Measurements from ENCODE around the gene ARHGEF18.

Gene ARHGEF18

DNA sequence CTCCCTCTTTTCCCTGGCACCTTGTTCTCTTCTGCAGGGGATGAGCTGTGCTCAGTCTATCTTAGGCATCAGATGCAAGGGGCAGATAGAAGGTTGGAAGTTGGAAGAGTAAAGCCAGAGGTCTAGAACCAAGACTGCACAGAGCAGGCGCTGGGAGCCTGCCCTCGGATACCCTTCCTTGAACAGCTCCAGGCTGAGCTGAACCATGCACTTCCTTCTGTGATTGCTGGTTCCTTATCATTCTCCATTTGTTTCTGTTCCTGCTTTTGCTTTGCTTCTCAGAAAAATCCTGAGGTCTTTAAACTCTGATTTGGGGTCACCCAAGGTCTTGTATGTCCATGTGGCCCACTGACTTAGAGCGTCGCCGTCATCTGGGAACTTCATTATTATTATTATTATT is 36.3 kb downstream of the ARHGEF18 start:
- DNase-seq (ENCODE audit: low spot score): no peak

DNA sequence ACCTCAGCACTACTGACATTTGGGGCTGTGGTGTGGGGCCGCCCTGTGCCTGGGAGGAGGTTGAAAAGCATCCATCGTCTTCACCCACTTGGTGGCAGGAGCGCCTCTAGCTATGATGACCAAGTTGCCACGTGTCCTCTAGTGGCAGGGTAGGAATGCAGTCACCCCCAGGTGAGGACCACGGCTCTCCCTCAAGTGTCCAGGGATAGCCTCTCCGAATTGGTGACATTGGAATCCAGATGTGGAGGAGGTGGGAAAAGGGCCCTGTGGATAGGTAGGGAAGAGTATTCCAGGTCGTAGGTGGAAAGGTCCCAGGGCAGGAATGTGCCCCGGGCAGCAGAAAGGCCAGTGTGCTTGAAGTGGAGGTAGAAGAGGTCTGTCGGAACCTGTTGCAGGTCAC is 37.6 kb downstream of the ARHGEF18 start:
- peak; percentile 18 for DNase-seq (ENCODE audit: low spot score)

DNA sequence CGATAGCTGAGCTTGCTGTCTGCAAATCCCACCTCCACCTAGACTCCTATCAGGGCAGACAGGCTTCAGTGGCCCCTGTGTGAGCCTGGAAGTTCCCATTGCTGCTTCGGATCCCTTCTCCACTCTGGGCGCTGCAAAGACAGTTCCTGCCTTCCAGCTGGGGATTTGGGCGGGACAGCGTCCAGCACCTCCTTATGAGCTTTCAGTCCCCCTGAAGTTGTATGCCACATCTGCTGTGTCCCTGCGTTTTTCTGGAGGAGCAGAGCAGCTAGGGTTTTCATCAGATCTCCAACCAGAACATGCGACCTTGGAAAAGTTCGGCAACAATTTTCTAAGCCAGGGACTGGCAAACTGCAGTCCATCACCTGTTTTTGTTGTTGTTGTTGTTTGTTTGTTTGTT is 38.0 kb downstream of the ARHGEF18 start:
- no peak for DNase-seq (ENCODE audit: low spot score)

DNA sequence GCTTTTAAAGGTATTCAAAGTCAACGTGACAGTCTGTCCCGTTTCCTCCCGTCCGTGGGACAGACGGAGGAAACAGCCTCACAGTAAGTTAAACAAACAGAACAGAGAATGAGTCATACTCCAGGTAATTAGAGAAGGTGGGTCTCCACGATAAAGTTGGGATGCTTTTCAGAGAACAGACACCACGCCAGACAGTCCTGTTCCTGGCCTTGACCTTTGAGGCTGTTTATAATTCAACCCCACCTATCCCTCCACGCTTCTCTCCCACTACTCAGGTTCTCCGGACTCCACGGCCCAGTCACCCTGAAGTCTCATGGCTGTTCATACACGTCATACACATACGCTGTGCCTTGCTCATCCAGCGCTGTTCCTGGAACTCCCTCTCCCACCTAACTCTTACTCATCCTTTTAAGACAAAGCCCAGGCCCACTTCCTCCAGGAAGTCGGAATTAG is 42.5 kb downstream of the ARHGEF18 start:
- no peak for DNase-seq (ENCODE audit: low spot score)

DNA sequence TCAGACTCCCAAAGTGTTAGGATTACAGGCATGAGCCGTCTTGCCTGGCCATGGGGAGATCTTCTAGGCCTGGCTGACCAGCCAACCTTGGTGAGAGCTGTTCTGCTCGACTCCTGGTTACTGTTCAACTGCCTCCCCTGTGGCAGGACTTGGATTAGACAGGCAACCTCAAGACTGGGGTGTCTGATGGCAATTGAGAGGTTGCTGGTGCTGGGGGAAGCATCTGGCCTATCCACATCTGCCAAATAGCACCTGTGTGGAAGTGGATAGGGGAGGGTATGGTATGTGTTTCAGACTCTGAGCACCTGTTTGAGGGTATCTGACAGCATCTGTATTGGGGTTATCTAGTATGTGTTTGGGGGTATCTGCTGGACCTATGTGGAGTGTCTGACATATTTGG is 44.7 kb downstream of the ARHGEF18 start:
- no peak for DNase-seq (ENCODE audit: low spot score)

DNA sequence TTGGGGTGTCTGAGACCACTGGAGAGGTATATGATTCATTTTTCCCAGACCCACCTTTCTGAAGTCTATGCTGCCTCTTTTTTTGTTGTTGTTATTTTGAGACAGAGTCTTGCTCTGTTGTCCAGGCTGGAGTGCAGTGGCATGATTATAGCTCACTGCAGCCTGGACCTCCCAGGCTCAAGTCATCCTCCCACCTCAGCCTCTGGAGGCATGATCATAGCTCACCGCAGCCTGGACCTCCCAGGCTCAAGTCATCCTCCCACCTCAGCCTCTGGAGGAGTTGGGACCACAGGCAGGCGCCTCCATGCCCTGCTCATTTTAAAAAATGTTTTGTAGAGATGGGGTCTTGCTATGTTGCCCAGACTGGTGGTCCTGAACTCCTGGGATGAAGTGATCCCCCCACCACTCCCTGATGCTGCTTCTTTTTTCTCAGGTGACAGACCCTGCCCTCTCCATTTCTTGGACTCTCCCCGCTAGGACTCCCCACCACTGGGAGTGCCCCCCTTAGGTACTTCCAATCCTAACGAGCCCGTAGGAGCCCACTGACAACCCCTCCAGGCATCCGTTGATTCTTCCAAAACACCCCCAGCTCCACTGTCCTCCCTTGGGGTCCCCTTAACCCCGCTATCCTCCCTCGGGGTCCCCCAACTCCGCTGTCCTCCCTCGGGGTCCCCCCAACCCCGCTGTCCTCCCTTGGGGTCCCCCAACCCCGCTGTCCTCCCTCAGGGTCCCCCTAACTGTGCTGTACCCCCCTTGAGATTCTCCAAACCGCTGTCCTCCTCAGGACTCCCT is 45.4 kb downstream of the ARHGEF18 start:
- no peak for DNase-seq (ENCODE audit: low spot score)

DNA sequence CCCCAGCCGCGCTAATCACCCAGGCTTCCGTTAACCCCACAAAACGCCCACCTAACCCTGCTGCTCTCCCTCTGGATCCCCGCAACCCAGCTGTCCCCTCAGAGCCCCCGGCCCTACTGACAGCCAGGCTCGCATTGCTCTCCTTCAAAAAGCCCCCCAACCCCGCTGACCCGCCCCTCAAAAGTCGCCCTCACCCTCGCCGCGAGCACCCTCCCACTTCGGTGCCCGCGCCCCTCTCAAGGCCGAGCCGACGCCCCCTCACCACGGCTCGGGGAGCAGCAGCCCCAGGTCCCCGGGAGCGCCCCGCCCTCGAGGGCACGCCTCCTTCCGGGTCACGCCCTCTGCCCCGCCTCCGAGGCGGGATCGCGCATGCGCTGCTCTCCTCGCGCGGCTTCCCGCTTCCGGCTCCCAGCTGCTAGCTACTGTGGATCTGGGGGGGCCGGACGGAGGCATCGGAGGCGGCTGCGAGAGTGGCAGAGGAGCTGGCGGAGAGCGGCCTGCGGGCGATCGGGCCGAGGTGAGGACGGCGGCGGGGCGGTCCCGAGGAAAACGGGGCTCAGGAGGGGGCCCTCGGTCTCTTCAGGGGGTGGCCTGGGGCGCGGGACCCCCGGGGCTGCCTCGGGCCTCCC is 46.1 kb downstream of the ARHGEF18 start:
- DNase-seq (ENCODE audit: low spot score): peak; percentile 87

DNA sequence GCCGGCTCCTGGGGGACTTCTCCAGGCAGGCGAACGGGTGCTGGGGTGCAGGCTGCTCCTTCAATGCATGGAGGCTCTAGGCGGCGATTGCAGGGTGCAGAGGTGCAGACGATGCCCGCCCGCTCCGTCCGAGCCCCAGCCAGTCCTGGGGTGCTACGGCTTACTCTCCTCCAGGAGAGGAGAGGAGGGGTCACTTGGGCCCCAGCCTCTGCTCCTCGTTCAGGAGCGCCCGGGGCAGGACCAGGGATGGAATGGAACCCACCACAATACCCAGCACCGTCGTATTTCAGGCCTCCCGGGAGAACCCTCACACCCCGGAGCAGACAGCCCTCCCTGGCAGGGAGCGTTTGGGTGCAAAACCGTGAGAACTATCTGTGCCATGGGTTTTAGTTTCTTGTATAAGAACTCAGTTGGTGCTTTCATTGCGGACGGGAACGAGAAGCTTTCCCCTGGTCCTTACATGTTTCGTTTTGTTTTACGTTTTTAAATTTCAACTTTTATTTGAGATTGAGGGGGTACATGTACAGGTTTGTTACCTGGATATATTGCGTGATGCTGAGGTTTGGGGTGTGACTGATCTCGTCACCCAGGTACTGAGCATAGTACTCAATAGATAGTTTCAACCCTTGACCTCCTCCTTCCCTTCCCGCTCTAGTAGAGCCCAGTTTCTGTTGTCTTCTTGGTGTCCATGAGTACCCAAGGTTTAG is 46.8 kb downstream of the ARHGEF18 start:
- no peak for DNase-seq (ENCODE audit: low spot score)

DNA sequence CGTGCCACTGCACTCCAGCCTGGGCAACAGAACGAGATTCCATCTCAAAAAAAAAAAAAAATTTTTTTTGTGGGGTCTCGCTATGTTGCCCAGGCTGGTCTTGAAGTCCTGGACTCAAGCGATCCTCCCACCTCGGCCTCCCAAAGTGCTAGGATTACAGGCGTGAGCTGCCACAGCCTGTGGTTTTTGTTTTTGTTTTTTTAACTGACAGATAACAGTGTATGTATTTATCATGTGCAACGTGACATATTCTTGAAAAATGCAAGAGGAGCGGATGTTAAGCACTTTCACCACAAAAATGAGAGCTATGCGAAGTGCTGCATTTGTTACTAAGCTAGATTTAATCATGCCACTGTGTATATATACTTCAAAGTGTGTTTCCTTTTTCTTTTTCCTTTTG is 49.0 kb downstream of the ARHGEF18 start:
- no peak for DNase-seq (ENCODE audit: low spot score)

All from cerebellar cortex (tissue), 1 donor.